Measurements from ENCODE around the gene ZNF439. TPM values are rescaled to one million over a fixed set of nuclear protein-coding genes. Genes with fewer than 3 reads are reported as not detected.

ZNF439 gene
- total and polyA plus RNA-seq, 2 of the 8 experiments (the other 6 are each of a cell fraction or from before 2014, with no cell fraction given), result 0.09 TPM; not detected in 1

DNA sequence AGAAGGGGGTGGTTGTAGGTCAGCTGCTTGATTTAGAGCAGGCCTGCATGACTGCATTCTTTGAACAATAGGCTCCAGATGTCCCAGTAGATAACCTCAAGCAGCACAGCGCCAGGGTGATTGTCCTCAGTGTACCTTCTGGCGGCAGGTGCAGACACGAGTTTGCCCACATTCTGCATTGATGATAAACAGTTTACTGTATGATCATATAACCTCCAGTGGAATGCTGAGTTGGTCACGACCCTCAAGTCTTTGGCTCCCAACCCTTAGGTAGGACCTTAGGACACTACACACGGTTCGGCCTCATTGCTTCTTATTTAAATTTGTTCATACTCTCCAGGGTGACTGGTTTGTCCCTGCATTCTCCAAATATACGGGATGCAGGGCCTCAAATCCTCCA lies 12.2 kb downstream of the ZNF439 start:
- H3K79me1 ChIP-seq (ENCODE audit: low read depth, low read length), result no peaks in the 10 kb centered on the region
- H2BK5ac ChIP-seq (ENCODE audit: low read depth, low read length), result no peak overlapping the region
- H4K20me1 ChIP-seq (replicated peaks in 1 of 2; ENCODE audit: control insufficient read depth in 1 of 2, insufficient read depth in 2 of 2, low read length in 2 of 2), result no peaks in the 10 kb centered on the region
- POLR2A ChIA-PET (ENCODE audit: partially characterized antibody), result interaction anchor here (1.0 kb wide), 1 partner anchor 19 kb away, joined by 3 read pairs; no protein-coding TSS in a partner anchor
- no peak overlapping the region for H3K4ac ChIP-seq (replicated peaks; ENCODE audit: insufficient read length, low read depth, low read length)
- no peak overlapping the region for H3K56ac ChIP-seq (replicated peaks; ENCODE audit: insufficient read length, low read depth, low read length)
- CTCF ChIA-PET (ENCODE audit: partially characterized antibody), result interaction anchor here (1.0 kb wide), 1 partner anchor 63 kb away, joined by 3 read pairs; the partner anchor contains the start of gene ZNF491
- H3K23me2 ChIP-seq (ENCODE audit: low read depth, low read length), result no peaks in the 10 kb centered on the region
- FAIRE-seq, result no peak
- no peak overlapping the region for H2AK5ac ChIP-seq (ENCODE audit: low read depth, low read length)
- H3K4me1 ChIP-seq (replicated peaks in 1 of 4; ENCODE audit: control insufficient read depth in 3 of 4, insufficient read depth in 4 of 4, low read length in 3 of 4), result no peaks in the 10 kb centered on the region
- no peak overlapping the region for H2BK15ac ChIP-seq (ENCODE audit: low read length)
- no peak for DNase-seq (ENCODE audit: low read depth in 1 of 2, low spot score in 2 of 2)
- no peak overlapping the region for H3K9ac ChIP-seq (replicated peaks in 1 of 4; ENCODE audit: extremely low read depth in 1 of 4, low read depth in 3 of 4, low read length in 3 of 4)
- no peak overlapping the region for H3K14ac ChIP-seq (ENCODE audit: insufficient read length)
- H3K27ac ChIP-seq (ENCODE audit: low read depth, low read length), result no peak overlapping the region
- no peak overlapping the region for H2BK120ac ChIP-seq (replicated peaks; ENCODE audit: low read depth, low read length)
- H3K4me2 ChIP-seq (ENCODE audit: insufficient read depth in 1 of 2, low read depth in 2 of 2, low read length in 2 of 2), result no peak overlapping the region
- no peak overlapping the region for H4K8ac ChIP-seq (ENCODE audit: extremely low read depth, insufficient read depth, low read length)
- no peak overlapping the region for H2BK12ac ChIP-seq (ENCODE audit: low read depth, low read length)
- no peaks in the 10 kb centered on the region for H3K27me3 ChIP-seq (replicated peaks in 1 of 4; ENCODE audit: control insufficient read depth in 3 of 4, extremely low read depth in 1 of 4, insufficient read depth in 3 of 4, low read length in 3 of 4)
- no peak overlapping the region for H4K91ac ChIP-seq (replicated peaks; ENCODE audit: insufficient read length, low read length)
- H3K4me3 ChIP-seq (ENCODE audit: extremely low read depth in 1 of 4, insufficient read depth in 2 of 4, low read depth in 3 of 4, low read length in 4 of 4), result no peak overlapping the region
- H3K23ac ChIP-seq (ENCODE audit: insufficient read length), result no peak overlapping the region
- no peak overlapping the region for H3K18ac ChIP-seq (ENCODE audit: extremely low read depth, low read length)
- no peak overlapping the region for H4K5ac ChIP-seq (ENCODE audit: insufficient read length, low read depth, low read length)
- peaks cover 25 to 53% of the 10 kb centered on the region in 2 experiments for H3K9me3 ChIP-seq (ENCODE audit: insufficient read depth in 2 of 2, low read depth in 1 of 2, low read length in 1 of 2)
- no peaks in the 10 kb centered on the region; a peak in 1 of 8 replicates for H3K36me3 ChIP-seq (ENCODE audit: control insufficient read depth in 2 of 4, insufficient read depth in 4 of 4, low read length in 3 of 4)
- no peak overlapping the region for H2BK20ac ChIP-seq (ENCODE audit: low read length)
- no peaks in the 10 kb centered on the region for H3K79me2 ChIP-seq (ENCODE audit: control insufficient read depth in 1 of 2, insufficient read depth in 2 of 2, low read length in 2 of 2)
- 83% methylated on average over 7 of the region's 7 CpGs; no CpG with 5 or more reads in 1 of the 2 experiments for WGBS, 2 experiments (ENCODE audit: extremely low coverage in 1 of 2, insufficient coverage in 1 of 2, insufficient read length in 1 of 2, insufficient replicate concordance in 2 of 2, low coverage in 1 of 2, low lambda C conversion rate in 2 of 2, missing lambda C conversion rate in 1 of 2)
- H2AFZ ChIP-seq (ENCODE audit: low read length), result no peak overlapping the region
- TF ChIP-seq JUN (IDR thresholded peaks at IDR 0.05; ENCODE audit: low read depth, low read length), result no peak
- TF ChIP-seq ATF3 (IDR thresholded peaks at IDR 0.05; ENCODE audit: insufficient read depth, low read depth, low read length), result no peak
- no peak for TF ChIP-seq RXRA (IDR thresholded peaks at IDR 0.05; ENCODE audit: insufficient read depth, low read depth, low read length)
- no peak for TF ChIP-seq FOSL1 (IDR thresholded peaks at IDR 0.05; ENCODE audit: insufficient read depth, low read depth, low read length)
- TF ChIP-seq GABPA (IDR thresholded peaks at IDR 0.05; ENCODE audit: borderline replicate concordance, insufficient read depth, low read length), result no peak
- no peak for TF ChIP-seq CHD1 (IDR thresholded peaks at IDR 0.05; ENCODE audit: low read depth, low read length)
- TF ChIP-seq BRCA1 (IDR thresholded peaks at IDR 0.05; ENCODE audit: low read depth, low read length), result no peak
- TF ChIP-seq KDM4A (IDR thresholded peaks at IDR 0.05; ENCODE audit: low read depth, low read length, severe bottlenecking), result no peak
- TF ChIP-seq SIX5 (IDR thresholded peaks at IDR 0.05; ENCODE audit: low read depth, low read length), result no peak
- no peak for TF ChIP-seq ASH2L (IDR thresholded peaks at IDR 0.05; ENCODE audit: low read length)
- TF ChIP-seq SUZ12 (IDR thresholded peaks at IDR 0.05; ENCODE audit: low read length), result no peak
- no peak for TF ChIP-seq SIN3A (conservative IDR thresholded peaks at IDR 0.05 in 1 of 2, IDR thresholded peaks at IDR 0.05 in 1 of 2; ENCODE audit: low read depth in 1 of 2, low read length in 2 of 2)
- TF ChIP-seq EGR1 (IDR thresholded peaks at IDR 0.05; ENCODE audit: borderline replicate concordance, low read depth, low read length), result no peak
- TF ChIP-seq ZNF274 (IDR thresholded peaks at IDR 0.05; ENCODE audit: borderline replicate concordance, extremely low read depth, low read length), result no peak
- TF ChIP-seq CREB1 (IDR thresholded peaks at IDR 0.05), result no peak

Data from H1 (cell line).